Measurements from ENCODE around the gene NFATC4.

NFATC4 gene

GRCh38 chr14:24367514-24368211 lies at the start of gene NFATC4:
NFATC4 (plus strand) TSS chr14:24368184; CDS start chr14:24368341, 157 bp downstream.
- no peak for DNase-seq

- no peak for DNase-seq
Observed at GRCh38 chr14:24321212-24321975, 46.6 kb upstream of the NFATC4 start.

GRCh38 chr14:24322672-24323071 lies 45.3 kb upstream of the NFATC4 start:
- no peak for DNase-seq

GRCh38 chr14:24323341-24323740 lies 44.6 kb upstream of the NFATC4 start:
- no peak for DNase-seq

- no peak for DNase-seq
Observed at GRCh38 chr14:24324024-24324423, 44.0 kb upstream of the NFATC4 start.

- DNase-seq, result no peak
Observed at GRCh38 chr14:24325041-24325530, 42.9 kb upstream of the NFATC4 start.

- no peak for DNase-seq
Observed at GRCh38 chr14:24325963-24326362, 42.0 kb upstream of the NFATC4 start.

- no peak for DNase-seq
Observed at GRCh38 chr14:24327303-24327702, 40.7 kb upstream of the NFATC4 start.

- peak; percentile 27 for DNase-seq
Observed at GRCh38 chr14:24327914-24328313, 40.1 kb upstream of the NFATC4 start.

GRCh38 chr14:24329073-24329663 lies 38.8 kb upstream of the NFATC4 start:
- no peak for DNase-seq

GRCh38 chr14:24329736-24330135 lies 38.2 kb upstream of the NFATC4 start:
- peak; percentile 78 for DNase-seq

GRCh38 chr14:24330973-24331674 lies 36.9 kb upstream of the NFATC4 start:
- DNase-seq, result no peak

GRCh38 chr14:24331731-24332267 lies 36.2 kb upstream of the NFATC4 start:
- no peak for DNase-seq

- peak; percentile 93 for DNase-seq
Observed at GRCh38 chr14:24332268-24332993, 35.6 kb upstream of the NFATC4 start.

GRCh38 chr14:24334431-24335291 lies 33.3 kb upstream of the NFATC4 start, which contains the start of gene ADCY4:
ADCY4 (minus strand) TSS chr14:24335071; CDS start chr14:24334652, 419 bp downstream.
- DNase-seq, result peak; percentile 29

GRCh38 chr14:24335461-24336171 lies 32.4 kb upstream of the NFATC4 start:
- no peak for DNase-seq

GRCh38 chr14:24337144-24337823 lies 30.7 kb upstream of the NFATC4 start:
- no peak for DNase-seq

GRCh38 chr14:24337824-24338175 lies 30.2 kb upstream of the NFATC4 start:
- no peak for DNase-seq

GRCh38 chr14:24338843-24339242 lies 29.1 kb upstream of the NFATC4 start:
- DNase-seq, result no peak

Measured in CD4-positive, alpha-beta T cell treated with Interleukin-10 for 1 hour (primary cell).